COLO829 (cell line): Measurements from ENCODE around the gene BET1L.
"Not testable (repeated sequence)": the region's sequence is repeated elsewhere in the genome, so short reads cannot be mapped to it uniquely, and the experiment has no call there.

Experiments
- DNase-seq: peaks from one replicate; pipeline ENCODE4 v3.0.0; 2012; ENCODE audit warnings: low spot score

Gene BET1L

DNA sequence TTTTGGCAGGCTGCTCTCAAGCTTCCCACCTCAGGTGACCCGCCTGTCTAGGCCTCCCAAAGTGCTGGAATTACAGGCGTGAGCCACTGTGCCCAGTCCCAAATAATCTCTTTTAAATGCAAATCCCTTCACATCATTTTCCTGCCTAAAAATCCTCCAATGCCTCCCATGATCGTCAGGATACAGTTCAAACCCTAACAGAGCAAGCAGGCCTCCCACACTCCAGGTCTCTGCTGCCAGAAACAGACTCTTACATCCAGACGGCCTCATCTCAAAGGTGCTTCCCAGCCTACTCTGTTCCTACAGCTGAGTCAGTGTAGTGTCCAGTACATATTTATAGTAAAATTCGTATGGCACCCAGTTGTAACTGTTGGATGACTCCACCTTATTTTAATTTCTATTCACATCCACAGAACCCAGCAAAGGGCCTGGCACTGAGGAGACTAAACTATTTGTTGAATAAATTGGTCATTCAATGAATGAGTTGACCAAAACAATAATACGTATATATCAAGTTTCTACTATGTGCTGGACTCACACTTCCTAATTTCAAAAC, 20.7 kb upstream of the BET1L start:
- no peak for DNase-seq

DNA sequence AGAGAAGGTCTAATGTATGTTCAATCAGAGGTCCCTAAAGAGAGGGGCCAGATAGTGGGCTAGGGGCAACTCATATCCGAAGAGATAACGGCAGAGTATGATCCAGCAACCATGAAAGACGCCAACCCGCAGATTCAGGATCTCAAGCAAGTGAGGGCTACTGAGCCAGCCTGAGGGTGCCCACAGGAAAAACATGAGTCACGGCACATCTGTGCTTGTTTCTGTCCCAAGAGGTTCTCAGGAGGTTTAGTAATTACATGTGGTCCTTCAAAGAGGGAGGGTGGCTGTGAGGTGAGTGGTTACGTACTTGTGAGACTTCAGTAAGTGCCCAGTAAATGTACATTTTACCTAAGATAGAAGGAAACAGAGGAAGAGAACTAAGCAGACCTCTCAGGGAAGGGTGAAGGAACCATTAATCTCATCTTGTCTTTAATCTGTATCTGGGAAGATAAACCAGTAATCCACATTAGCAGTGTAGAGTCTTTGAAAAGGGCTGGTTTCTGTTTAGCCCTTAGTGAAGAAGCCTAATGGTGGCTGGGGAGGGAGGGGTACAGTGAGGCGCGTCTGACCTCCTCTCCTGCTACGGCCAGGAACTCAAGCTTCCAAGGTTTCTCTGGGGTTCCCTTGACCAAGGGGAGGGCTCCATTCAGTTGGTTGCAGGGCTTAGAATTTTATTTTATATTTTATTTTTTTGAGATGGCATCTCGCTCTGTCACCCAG, 18.7 kb upstream of the BET1L start:
- no peak for DNase-seq

DNA sequence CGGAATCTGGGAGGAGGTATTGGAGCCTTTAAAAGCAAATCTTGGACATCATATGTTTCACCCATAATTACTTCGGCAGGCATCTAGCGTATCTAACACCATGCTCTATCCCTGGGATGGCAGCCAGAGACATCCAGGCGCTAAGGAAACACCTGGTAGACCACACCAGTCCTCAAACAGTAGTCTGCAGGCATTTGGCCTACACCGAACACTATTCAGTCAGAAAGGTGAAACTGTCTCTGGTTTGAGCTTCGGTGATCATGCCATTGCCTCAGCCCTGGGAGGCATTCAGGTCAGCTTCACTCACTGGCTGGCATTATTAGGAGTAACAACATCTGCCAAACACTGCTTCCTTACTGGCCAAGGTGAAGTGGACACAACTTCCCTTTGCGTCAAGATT, 17.2 kb upstream of the BET1L start:
- no peak for DNase-seq

DNA sequence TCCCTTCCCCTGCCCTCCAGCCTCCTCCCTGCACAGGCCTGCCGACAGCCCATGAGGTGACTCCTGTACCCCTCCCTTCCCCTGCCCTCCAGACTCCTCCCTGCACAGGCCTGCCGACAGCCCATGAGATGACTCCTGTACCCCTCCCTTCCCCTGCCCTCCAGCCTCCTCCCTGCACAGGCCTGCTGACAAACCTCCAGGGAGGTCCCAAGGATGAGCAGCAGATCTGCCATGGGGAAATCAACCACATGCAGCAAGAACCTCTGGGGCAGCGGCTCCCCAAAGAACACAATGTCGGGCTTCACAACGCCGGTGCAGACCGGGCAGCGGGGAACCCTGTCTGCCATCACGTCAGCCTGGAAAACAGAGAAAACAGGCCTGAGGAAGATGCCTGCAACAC, 16.7 kb upstream of the BET1L start:
- no peak for DNase-seq

DNA sequence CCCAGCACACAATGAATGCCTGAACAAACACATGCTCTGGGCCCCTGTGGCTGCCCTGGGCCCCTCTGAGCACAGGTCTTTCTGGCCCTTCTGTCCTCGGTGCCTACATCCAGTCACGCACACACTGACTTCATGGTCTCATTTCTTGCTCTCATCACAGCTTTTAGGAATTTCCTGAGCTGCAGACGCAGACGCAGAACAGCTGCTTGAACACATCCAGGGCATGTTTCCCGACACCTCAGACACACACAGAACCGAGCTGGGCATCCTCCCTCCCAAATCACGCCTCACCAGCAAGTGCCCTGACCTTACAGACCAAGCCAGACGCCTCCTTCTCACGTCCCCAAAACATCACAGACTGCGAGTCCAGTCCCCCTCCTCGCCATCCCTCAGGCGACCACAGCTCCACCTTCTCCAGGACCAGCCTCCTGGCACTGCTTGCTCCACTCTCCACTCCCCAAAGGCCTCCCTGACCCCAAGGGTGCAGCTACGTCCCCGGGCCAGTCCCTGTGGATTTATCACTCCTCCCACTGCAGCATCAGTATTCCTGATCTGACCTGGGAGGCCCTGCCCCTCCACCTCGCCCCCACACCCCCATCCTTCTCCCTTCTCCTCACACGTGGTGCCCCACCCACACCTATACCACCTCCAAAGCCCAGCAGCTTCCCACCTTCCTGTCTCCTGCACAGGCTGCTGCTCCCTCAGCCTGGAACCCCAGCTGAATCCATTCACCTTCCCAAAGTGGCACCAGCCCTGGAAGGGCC, 16.0 kb upstream of the BET1L start:
- DNase-seq = no peak

DNA sequence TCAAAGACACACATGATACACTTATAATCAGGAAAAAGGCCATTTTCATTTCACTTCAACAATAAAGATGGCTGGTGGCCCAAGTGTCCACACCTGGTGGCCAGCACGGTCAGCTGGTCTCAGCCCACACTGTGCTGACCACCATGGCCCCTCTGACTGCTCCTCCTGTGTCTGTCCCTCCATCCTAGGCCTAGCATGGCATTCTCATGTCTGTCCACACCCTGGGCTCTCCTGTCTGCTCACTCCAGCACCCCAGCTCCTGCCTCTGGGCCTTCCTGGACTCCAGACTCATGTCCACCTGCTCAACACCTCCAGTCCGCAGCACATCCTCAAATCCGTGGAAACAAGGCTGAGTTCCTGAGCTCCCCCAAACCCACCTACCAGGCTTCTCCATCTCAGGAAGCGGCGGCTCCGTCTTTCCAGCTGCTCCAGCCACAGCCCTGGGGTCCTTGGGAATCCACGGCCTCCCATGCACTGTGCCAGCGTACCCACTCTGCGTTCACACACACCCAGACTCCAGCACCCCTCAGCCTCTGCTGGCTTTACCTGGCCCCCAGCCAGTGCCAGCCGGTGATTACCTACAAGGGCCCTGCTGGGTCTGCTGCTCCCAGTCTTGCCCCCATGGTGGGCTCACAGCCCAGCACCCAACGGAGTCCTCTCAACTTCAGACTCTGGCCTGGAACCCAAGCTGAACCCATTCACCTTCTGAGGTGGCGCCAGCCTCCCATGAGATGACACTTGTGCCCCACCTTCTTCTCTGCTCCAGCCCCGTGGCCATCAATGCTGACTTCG, 15.0 kb upstream of the BET1L start:
- no peak for DNase-seq

DNA sequence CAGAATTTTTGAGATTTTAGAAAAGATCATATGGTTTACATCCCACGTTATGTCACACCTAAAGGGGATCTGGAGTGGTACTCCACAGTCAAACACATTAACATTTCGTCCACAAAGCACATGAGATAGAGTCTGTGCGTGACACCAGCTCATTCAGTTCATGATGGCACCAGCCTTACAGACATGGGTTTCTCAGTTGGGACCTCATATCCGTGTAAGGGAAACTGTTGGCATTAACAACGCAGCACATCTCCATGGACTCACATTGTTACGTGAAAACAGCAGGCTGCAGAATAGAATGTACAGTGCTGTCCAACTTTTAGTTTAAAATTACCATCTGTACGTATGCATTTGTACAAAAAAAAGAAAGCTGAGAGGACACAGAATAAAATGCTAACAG, 14.3 kb upstream of the BET1L start:
- no peak for DNase-seq

DNA sequence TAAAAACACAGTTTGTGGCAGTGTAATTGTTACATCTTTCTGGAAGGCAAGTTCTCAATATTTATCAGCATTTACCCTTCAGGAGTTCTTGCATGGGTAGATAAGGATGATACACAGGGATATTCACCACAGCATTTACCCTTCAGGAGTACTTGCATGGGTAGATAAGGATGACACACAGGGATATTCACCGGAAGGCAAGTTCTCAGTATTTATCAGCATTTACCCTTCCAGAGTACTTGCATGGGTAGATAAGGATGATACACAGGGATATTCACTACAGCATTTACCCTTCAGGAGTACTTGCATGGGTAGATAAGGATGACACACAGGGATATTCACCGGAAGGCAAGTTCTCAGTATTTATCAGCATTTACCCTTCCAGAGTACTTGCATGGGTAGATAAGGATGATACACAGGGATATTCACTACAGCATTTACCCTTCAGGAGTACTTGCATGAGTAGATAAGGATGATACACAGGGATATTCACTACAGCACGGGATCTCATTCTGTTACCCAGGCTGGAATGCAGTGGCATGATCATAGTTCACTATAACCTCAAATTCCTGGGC, 13.5 kb upstream of the BET1L start:
- not testable (repeated sequence) for DNase-seq

DNA sequence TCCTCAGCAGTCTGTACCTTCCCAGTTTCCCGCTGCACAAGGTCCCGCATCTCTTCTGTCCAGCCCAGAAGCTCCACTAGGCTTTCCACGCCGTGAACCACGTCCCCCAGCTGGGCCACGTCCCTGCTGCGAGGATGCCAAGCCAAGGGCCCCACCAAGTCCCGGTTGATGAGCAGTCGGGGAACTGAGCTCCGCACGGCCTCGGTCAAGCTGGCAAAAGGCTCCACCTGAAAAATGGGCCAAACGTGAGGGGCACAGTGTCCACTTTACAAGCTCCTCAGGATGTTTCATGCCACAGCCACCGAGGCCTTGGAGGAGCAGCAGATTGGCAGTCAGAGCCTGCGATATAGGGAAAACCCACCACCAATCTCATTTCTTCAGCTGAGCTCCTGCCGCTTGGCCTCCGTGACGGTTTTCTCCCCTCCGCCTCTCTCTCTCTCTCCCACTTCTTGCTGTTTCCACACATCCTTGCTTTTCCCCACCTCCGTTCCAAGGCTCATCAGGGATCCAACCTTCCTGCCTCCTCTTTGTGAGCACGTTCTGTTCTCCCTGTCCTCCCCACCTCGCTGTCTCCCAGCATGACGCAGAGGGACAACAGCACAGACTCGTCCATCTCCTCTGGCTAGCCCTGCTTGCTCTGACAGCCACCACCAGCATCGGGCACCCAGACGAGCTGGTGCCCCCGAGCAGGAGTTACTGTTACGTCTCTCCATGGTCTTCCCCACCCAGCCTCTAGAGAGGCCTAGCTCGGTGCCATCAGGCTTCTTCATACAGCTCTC, 11.8 kb upstream of the BET1L start:
- DNase-seq = no peak

DNA sequence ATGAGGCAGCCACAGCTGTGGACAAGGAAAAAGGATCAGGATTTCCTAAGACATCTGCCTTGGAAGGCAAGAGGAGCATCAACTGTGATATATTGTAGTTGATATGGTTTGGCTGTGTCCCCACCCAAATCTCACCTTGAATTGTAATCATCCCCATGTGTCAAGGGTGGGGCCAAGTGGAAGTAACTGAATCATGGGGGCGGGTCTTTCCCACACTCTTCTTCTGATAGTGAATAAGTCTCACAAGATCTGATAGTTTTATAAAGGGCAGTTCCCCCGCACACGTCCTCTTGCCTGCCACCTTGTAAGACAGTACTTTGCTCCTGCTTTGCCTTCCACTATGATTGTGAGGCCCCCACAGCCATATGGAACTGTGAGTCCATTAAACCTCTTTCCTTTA, 10.5 kb upstream of the BET1L start:
- no peak for DNase-seq

DNA sequence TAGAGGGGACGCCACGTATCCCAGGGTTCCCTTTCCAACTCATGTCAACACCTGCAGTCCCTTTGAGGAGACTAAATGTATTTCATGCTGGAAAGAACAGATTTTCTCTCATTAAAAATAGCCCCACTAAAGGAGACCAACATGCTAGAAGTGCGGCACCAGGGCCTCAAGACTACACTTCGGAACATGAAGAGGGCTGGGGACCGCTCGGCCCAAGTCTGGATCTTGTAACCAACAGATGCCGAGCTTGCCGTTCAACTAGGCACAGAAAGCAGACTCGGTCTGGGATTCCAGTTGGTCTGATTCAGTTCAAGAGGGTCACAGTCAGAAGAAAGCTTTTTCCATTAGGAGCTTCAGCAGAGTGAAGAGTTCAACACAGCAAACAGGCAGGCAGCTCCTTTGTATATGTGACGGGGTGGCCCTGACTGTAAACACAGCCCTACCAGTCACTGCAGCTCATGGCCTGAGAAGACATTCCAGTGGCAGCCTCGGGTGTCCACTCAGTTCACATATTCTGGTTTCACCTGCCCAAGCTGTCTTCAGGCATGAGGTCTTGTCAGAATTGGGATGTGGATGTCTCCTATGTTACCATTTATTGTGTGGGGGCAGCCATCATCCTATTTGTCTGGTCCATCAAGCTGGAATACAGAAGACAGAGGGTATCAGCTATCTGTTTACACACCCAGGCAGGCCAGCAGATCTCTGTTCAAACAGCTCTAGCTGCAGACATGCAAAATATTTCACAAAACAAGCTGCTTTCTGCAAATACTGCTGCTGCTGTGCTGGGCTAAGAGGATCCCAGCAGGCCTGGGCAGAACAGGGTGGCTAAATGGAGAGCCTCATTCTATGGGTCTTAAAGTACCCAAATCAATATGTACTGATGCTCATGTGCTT, 9.1 kb upstream of the BET1L start:
- no peak for DNase-seq

DNA sequence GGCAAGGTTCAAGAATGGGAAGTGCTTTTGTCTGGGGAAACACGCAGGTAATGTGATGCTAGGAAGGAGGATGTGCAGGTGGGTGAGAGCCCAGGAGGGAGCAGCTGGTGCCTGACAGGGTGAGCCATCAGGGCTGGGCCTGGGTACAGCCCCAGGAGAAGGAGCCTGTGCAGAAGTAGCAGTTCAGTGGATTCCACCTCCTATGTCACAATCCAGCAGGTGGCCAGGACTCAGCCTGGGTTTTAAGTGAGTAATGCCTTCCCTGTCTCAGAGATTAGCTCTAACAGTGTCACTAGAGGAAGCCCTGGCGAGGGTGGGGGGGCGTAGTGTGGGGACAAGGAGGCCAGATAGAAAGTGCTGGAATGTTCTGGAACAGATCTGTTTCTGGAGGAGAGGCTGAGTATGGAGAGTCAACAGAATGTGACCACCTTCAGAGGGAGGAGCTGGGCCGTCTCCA, 8.4 kb upstream of the BET1L start:
- no peak for DNase-seq

DNA sequence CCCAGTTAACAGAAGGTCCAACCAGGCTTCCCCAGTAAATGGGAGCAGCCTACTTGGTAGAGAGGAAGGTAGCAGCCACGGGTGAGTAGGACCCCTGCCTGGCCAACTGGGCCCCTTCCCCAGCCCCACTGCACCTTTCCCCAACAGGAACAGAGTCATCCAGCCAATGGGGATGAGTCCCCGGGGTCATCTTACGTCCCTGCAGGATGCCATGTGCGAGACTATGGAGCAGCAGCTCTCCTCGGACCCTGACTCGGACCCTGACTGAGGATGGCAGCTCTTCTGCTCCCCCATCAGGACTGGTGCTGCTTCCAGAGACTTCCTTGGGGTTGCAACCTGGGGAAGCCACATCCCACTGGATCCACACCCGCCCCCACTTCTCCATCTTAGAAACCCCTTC, 6.9 kb upstream of the BET1L start:
- DNase-seq = no peak

DNA sequence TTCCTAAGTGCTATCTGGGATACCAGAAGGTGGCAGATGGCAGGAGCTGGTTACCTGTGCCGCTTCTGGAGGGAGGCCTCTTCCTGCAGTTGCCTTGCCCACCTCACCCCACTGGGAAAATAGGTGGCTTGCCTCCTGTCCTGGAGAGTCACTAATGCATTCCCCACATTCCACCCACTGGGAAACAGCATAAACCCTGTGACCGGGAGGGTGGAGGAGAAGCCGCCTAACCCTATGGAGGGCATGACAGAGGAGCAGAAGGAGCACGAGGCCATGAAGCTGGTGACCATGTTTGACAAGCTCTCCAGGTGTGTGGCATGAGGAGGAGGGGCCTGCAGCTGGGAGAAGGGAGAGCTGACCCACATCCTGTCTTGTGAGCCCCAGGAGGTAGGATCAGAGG, 5.9 kb upstream of the BET1L start:
- DNase-seq = no peak

DNA sequence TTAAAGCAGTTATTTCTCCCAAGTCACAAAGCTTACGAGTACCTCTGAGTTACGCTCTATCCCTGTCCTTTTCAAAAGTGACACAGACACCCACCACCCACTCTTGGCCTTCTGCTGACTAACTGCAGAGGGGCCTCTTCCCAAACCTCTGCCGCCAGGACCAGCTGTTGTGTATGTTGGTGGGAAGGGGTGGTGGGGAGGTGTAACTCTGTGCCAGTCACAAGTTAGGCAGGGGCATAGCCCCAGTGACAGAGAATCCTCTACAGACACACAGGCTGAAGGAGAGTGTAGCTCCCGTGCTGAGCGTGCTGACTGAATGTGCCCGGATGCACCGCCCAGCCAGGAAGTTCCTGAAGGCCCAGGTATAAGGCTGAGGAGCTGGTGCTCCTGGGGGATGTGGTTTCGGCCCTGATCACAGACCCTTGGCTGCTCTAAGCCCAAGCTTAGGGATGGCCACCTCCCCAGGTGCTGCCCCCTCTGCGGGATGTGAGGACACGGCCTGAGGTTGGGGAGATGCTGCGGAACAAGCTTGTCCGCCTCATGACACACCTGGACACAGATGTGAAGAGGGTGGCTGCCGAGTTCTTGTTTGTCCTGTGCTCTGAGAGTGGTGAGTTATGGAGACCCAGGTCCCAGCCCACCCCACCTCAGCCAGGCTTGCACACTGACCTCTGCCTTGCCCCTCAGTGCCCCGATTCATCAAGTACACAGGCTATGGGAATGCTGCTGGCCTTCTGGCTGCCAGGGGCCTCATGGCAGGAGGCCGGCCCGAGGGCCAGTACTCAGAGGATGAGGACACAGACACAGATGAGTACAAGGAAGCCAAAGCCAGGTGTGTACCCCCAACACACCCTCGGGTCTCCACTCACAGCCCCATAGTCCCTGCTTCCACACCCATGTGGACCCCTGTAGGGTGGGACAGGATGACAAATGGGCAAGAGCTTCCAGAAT, 5.2 kb upstream of the BET1L start:
- DNase-seq = no peak

DNA sequence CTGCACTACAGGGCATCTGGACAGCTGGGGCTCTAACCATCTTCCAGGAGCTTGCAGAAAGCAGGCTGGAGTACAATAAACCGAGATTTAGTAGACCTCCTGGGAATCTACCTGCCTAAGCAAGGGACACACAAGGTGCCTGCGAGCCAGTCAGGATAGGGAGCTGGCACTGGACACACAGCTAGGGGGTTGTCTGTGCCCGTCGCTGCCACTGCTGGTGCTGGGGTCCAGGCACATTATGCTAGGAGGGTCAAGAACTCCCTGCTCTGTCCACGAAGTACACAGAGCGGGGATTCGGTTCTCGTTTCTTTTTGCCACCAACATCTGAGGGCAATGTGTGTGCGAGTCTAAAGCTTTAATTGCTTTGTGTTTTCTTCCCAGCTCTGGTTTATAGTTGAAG, 4.5 kb upstream of the BET1L start:
- DNase-seq = no peak

DNA sequence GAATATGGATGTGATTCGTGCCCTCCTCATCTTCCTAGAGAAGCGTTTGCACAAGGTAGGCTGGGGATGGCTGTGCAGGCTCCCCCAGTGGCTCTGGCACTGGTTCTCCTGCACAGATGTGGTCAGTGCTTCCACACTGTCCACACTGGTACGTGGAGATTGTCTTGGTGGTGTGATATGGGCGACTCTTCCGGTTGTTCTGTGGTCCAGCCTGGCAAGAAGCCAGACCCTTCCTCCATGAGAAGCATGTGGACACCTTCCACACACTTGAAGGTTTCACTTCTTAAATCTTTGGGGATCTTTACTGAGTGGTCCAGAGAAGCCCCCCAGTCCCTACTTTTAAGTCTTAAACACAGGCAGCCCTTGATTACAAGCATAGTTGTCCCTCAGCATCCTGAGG, 4.1 kb upstream of the BET1L start:
- no peak for DNase-seq

DNA sequence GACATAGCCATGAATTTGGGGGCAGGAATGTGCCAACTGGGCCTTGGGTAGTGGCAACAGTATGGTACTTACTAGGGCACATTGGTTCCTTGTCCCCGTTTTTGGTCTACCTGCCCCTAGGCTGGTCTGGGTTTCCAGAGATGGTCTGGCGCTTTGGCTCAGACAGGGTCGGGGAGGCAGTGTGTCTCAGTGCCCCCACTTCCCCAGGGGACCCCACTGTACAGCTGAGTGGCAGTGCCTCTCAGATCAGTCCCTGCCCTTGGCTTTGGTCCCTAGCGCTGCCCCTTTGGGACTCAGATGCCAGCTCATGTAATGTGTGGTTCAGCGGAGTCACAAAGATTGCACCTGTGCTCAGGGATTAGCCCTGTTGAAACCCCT, 3.6 kb upstream of the BET1L start:
- DNase-seq = no peak

DNA sequence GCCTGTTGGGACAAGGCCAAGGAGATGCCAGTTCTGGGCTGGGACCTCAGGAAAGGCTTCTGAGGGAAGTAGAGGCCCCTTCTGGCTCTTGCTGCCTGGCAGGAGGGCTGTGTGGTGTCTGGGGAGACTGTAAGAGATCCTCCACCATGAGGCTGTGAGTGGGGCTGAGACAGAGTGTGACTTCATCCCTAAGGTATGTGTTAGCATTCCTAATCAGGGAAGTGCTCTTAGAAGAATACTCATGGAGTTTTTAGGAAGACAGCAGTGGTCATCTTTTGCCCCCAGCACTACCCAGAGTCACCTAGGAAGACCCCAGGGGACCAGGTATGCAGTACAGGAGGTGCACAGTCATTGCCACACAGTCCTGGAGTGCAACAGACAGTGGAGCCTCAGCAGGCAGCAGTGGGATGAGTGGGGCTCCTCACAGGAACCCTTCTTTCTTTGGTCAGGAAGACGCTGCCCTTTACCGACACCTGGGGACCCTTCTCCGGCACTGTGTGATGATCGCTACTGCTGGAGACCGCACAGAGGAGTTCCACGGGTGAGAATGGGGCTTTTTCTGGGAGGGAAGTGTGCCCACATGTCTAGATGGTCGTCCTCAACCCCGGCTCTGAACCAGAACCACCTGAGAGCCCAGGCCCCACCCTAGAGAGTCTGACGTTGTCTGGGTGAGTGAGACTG, 3.1 kb upstream of the BET1L start:
- no peak for DNase-seq
